HepG2 (cell line): ENCODE results near the gene SUCLG2. TPM values are rescaled to one million over a fixed set of nuclear protein-coding genes. Genes with fewer than 3 reads are reported as not detected.

Source experiments
- ATAC-seq: fragments of 200-7000 bp; cut with Tn5 transposase; 3 replicates; pipeline ENCODE4 v1.9.1; 2020; ENCODE audit warnings: mild to moderate bottlenecking, moderate library complexity
- BruUV-seq: library from RNA; stranded (reverse); fragments of 400-500 nt; replicated peaks from 2 replicates; lab custom pipeline; 2021; lab: Mats Ljungman, UMichigan
- CTCF ChIA-PET: fragments of 300-600 bp; formaldehyde crosslinking; extraction: SDS; loops from one replicate; lab custom pipeline; 2021; ENCODE audit warnings: low total read pairs, inconsistent platforms, low intra/inter-chr PET ratio; lab: Yijun Ruan, JAX
- POLR2A ChIA-PET: fragments of 350-600 bp; sonication (Branson Sonifier 250); formaldehyde crosslinking; loops from one replicate; lab custom pipeline; 2020; ENCODE audit warnings: antibody characterized with exemption, inconsistent platforms; lab: Yijun Ruan, JAX
- DNase-seq: peaks from one replicate; pipeline ENCODE4 v3.0.0-alpha.2; 2015; ENCODE audit warnings: low spot score
- FAIRE-seq: peaks from 3 replicates; lab custom pipeline; 2011; peaks lifted over from hg19 to GRCh38; lab: Jason Lieb, UNC
- H2AFZ ChIP-seq: one replicate; pipeline ENCODE4 v1.6.1; 2011; ENCODE audit warnings: low read length, inconsistent platforms
- H3K27ac ChIP-seq: fragments of 300-600 bp; 3 replicates; pipeline ENCODE4 v1.8.0; 2011; ENCODE audit warnings: mixed run types, mild to moderate bottlenecking, mixed read lengths, low read length, inconsistent platforms; ENCODE audit not compliant: insufficient read depth; ENCODE audit errors: extremely low read length
- H3K27me3 ChIP-seq, 2 experiments: fragments of 200-600 bp in 1 of 2; 2 replicates in 1 of 2; 3 replicates in 1 of 2; pipeline versions ENCODE4 v1.6.0 to v1.8.0; 2011; ENCODE audit warnings: low read length in 2 of 2, mild to moderate bottlenecking in 2 of 2, moderate library complexity in 2 of 2, inconsistent platforms in 1 of 2; ENCODE audit not compliant: insufficient read depth in 2 of 2, control insufficient read depth in 1 of 2
- H3K36me3 ChIP-seq, 2 experiments: fragments of 200-600 bp in 1 of 2; replicated peaks in 1 of 2; 2 replicates in 1 of 2; 3 replicates in 1 of 2; pipeline versions ENCODE4 v1.5.1 to v1.8.0; 2011; ENCODE audit warnings: low read length in 2 of 2, inconsistent platforms in 1 of 2; ENCODE audit not compliant: insufficient read depth in 2 of 2, control insufficient read depth in 1 of 2
- H3K4me1 ChIP-seq: 2 replicates; pipeline ENCODE4 v1.5.1; 2012; ENCODE audit warnings: low read length, inconsistent platforms; ENCODE audit not compliant: insufficient read depth
- H3K4me2 ChIP-seq: 2 replicates; pipeline ENCODE4 v1.6.0; 2011; ENCODE audit warnings: low read depth, low read length, inconsistent platforms
- H3K4me3 ChIP-seq, 3 experiments: fragments of 200-600 bp in 1 of 3; sonication (generic), shearing (Covaris generic) in 1 of 3; replicated peaks in 1 of 3; 2 replicates each; pipeline ENCODE4 v1.5.1; 2011 to 2016; ENCODE audit warnings: low read length in 3 of 3, inconsistent platforms in 2 of 3, low read depth in 2 of 3, mild to moderate bottlenecking in 2 of 3, control low read depth in 1 of 3, mixed read lengths in 1 of 3; ENCODE audit not compliant: insufficient read depth in 1 of 3
- H3K79me2 ChIP-seq: one replicate; pipeline ENCODE4 v1.6.1; 2011; ENCODE audit warnings: low read length, inconsistent platforms; ENCODE audit not compliant: insufficient read depth
- H3K9ac ChIP-seq: 2 replicates; pipeline ENCODE4 v1.6.0; 2011; ENCODE audit warnings: mild to moderate bottlenecking, low read depth, low read length, inconsistent platforms; ENCODE audit not compliant: insufficient read depth
- H3K9me3 ChIP-seq: 2 replicates; pipeline ENCODE4 v1.5.1; 2012; ENCODE audit warnings: mild to moderate bottlenecking, low read length
- H4K20me1 ChIP-seq: 2 replicates; pipeline ENCODE4 v1.6.0; 2011; ENCODE audit warnings: inconsistent platforms, mild to moderate bottlenecking, low read length, moderate library complexity; ENCODE audit not compliant: insufficient read depth
- CAMTA2 ChIP-seq: sonication (generic); formaldehyde crosslinking; IDR thresholded peaks from 2 replicates; pipeline ENCODE4 v1.4.0; 2020; ENCODE audit warnings: mild to moderate bottlenecking, missing genetic modification reagents, borderline replicate concordance
- EP300 ChIP-seq, 3 experiments: sonication (generic) in 1 of 3; formaldehyde crosslinking in 1 of 3; IDR thresholded peaks; 2 replicates each; pipeline versions ENCODE4 v1.5.1 to v1.6.1; 2011 to 2020; ENCODE audit warnings: low read depth in 2 of 3, low read length in 2 of 3, borderline replicate concordance in 1 of 3, improper control_type of control experiment in 1 of 3, mild to moderate bottlenecking in 1 of 3, missing genetic modification reagents in 1 of 3, moderate library complexity in 1 of 3
- FOXC1 ChIP-seq: sonication (generic); formaldehyde crosslinking; IDR thresholded peaks from 2 replicates; pipeline ENCODE4 v1.8.0; 2022; ENCODE audit warnings: mild to moderate bottlenecking, missing genetic modification reagents, borderline replicate concordance
- FOXK2 ChIP-seq: fragments of 450-650 bp; IDR thresholded peaks from 2 replicates; pipeline ENCODE4 v1.6.1; 2016
- IRF2 ChIP-seq: IDR thresholded peaks from 2 replicates; pipeline ENCODE4 v1.6.1; 2018; ENCODE audit warnings: missing genetic modification reagents, missing compliant biosample characterization
- KDM5B ChIP-seq: sonication (generic); formaldehyde crosslinking; IDR thresholded peaks from 2 replicates; pipeline ENCODE4 v1.4.0; 2020; ENCODE audit warnings: missing genetic modification reagents, mild to moderate bottlenecking, borderline replicate concordance
- KLF9 ChIP-seq: IDR thresholded peaks from 2 replicates; pipeline ENCODE4 v1.6.1; 2016; ENCODE audit warnings: low read depth
- MAZ ChIP-seq, 2 experiments: sonication (generic) in 1 of 2; formaldehyde crosslinking in 1 of 2; IDR thresholded peaks; 2 replicates each; pipeline versions ENCODE4 v1.5.0 to v1.6.1; 2012 to 2020; ENCODE audit warnings: low read depth in 2 of 2, mild to moderate bottlenecking in 2 of 2, borderline replicate concordance in 1 of 2, improper control_type of control experiment in 1 of 2, low read length in 1 of 2, missing genetic modification reagents in 1 of 2, moderate library complexity in 1 of 2
- MLLT10 ChIP-seq: sonication (generic); formaldehyde crosslinking; IDR thresholded peaks from 2 replicates; pipeline ENCODE4 v1.4.0; 2020; ENCODE audit warnings: missing genetic modification reagents
- PLRG1 ChIP-seq: fragments of 450-650 bp; conservative IDR thresholded peaks from 2 replicates; pipeline ENCODE4 v1.6.1; 2016
- SALL1 ChIP-seq: sonication (generic); formaldehyde crosslinking; IDR thresholded peaks from 2 replicates; pipeline ENCODE4 v1.8.0; 2022; ENCODE audit warnings: mild to moderate bottlenecking, missing genetic modification reagents
- SMAD3 ChIP-seq: sonication (generic); formaldehyde crosslinking; IDR thresholded peaks from 2 replicates; pipeline ENCODE4 v1.4.0; 2020; ENCODE audit warnings: missing genetic modification reagents
- SMYD3 ChIP-seq: sonication (generic); formaldehyde crosslinking; IDR thresholded peaks from 2 replicates; pipeline ENCODE4 v1.8.1; 2023; ENCODE audit warnings: mild to moderate bottlenecking, missing genetic modification reagents
- SNAPC2 ChIP-seq: sonication (generic); formaldehyde crosslinking; IDR thresholded peaks from 2 replicates; pipeline ENCODE4 v1.8.1; 2022; ENCODE audit warnings: mild to moderate bottlenecking, missing genetic modification reagents
- TBX2 ChIP-seq: sonication (generic); formaldehyde crosslinking; IDR thresholded peaks from 2 replicates; pipeline ENCODE4 v1.5.0; 2020; ENCODE audit warnings: missing genetic modification reagents, mild to moderate bottlenecking, borderline replicate concordance
- ZNF468 ChIP-seq: sonication (generic); formaldehyde crosslinking; IDR thresholded peaks from 2 replicates; pipeline ENCODE4 v1.8.0; 2022; ENCODE audit warnings: mild to moderate bottlenecking, moderate library complexity, missing genetic modification reagents
- ZNF644 ChIP-seq: IDR thresholded peaks from 2 replicates; pipeline ENCODE4 v1.6.1; 2016; ENCODE audit warnings: low read depth
- ZNF766 ChIP-seq: sonication (generic); formaldehyde crosslinking; IDR thresholded peaks from 2 replicates; pipeline ENCODE4 v1.5.0; 2020; ENCODE audit warnings: missing genetic modification reagents, borderline replicate concordance
- ZNF782 ChIP-seq: sonication (generic); formaldehyde crosslinking; IDR thresholded peaks from 2 replicates; pipeline ENCODE4 v1.4.0; 2020; ENCODE audit warnings: missing genetic modification reagents, mild to moderate bottlenecking, borderline replicate concordance
- ZNF878 ChIP-seq: sonication (generic); formaldehyde crosslinking; IDR thresholded peaks from 2 replicates; pipeline ENCODE4 v1.8.1; 2023; ENCODE audit warnings: mild to moderate bottlenecking, missing genetic modification reagents, moderate library complexity
- WGBS: methylation state at CpG from one replicate; pipeline ENCODE4 v1.1.6; 2017; ENCODE audit warnings: low lambda C conversion rate; 5-methylcytosine and 5-hydroxymethylcytosine counted together
- in situ Hi-C: cut with HindIII; loops from 2 replicates; pipeline ENCODE4 v1.10.0; 2017; ENCODE audit warnings: low pct_unique_long_range_greater_than_20kb; ENCODE audit not compliant: extremely low pct_ligation_motif_present
- intact Hi-C: fragments of 100-400 bp; cut with micrococcal nuclease; formaldehyde crosslinking; loops from one replicate; pipeline ENCODE4 v1.10.0; 2022; ENCODE audit not compliant: unreplicated experiment
- polyA plus RNA-seq, 8 experiments: library from polyadenylated mRNA; depleted of rRNA in 3 of 8; stranded (reverse) in 7 of 8; unstranded in 1 of 8; fragments of >200 nt; fragmentation: Illumina TruSeq in 4 of 8; extraction: Trizol in 4 of 8; gene quantifications; 2 replicates each; pipeline versions ENCODE4 v1.2.1 to v1.2.3, GENCODE V29; 2011 to 2016; ENCODE audit warnings: low read depth in 4 of 8, missing spikeins in 1 of 8, mixed read lengths in 1 of 8; ENCODE audit not compliant: insufficient read depth in 1 of 8
- total RNA-seq, 5 experiments: library from RNA; depleted of rRNA; stranded (reverse); fragments of >200 nt; fragmentation: Illumina TruSeq; extraction: Trizol; gene quantifications; 2 replicates each; pipeline ENCODE4 v1.2.3, GENCODE V29; 2016; ENCODE audit warnings: low read depth in 1 of 5
- TF ChIP-seq, protein P1 (sequence below): sonication (generic); formaldehyde crosslinking; IDR thresholded peaks from 2 replicates; pipeline ENCODE4 v1.8.1; 2023; ENCODE audit warnings: mild to moderate bottlenecking, inconsistent platforms, moderate library complexity, missing genetic modification reagents, borderline replicate concordance

SUCLG2 gene
- total and polyA plus RNA-seq, 2 of the 13 experiments (the other 11 are each of a cell fraction or from before 2014, with no cell fraction given) = 21.4 to 64.9 TPM

GRCh38 chr3:67684211-67684610 lies 29.8 kb upstream of the SUCLG2 start:
- in situ Hi-C loops = no loop called here
- CTCF ChIA-PET = no interaction called here
- no peaks in the 10 kb centered on the region for H3K27me3 ChIP-seq
- no peak for ATAC-seq
- 99% methylated on average over 3 of the region's 3 CpGs for WGBS
- H4K20me1 ChIP-seq = no peaks in the 10 kb centered on the region
- H3K9me3 ChIP-seq = no peaks in the 10 kb centered on the region
- POLR2A ChIA-PET = no interaction called here
- intact Hi-C loops = no loop called here
- no peak overlapping the region for H3K4me3 ChIP-seq
- H3K9ac ChIP-seq = no peak overlapping the region
- no peaks in the 10 kb centered on the region for H3K36me3 ChIP-seq
- DNase-seq = no peak
- no TSS peak for BruUV-seq
- no peak overlapping the region for H3K27ac ChIP-seq
- no peak overlapping the region for H2AFZ ChIP-seq
- no peaks in the 10 kb centered on the region for H3K79me2 ChIP-seq
- H3K4me2 ChIP-seq = no peak overlapping the region
- H3K4me1 ChIP-seq = no peaks in the 10 kb centered on the region
- TF ChIP-seq EP300 (IDR thresholded peaks at IDR 0.05; ENCODE audit: low read depth in 2 of 2, low read length in 2 of 2) = no peak
- TF ChIP-seq EP300 (CRISPR knock-in tag; IDR thresholded peaks at IDR 0.05; ENCODE audit: borderline replicate concordance) = no peak
- no peak for TF ChIP-seq ZNF782
- TF ChIP-seq ZNF644 (CRISPR knock-in tag) = no peak
- no peak for TF ChIP-seq ZNF878 (CRISPR knock-in tag)
- no peak for TF ChIP-seq FOXC1 (CRISPR knock-in tag)
- no peak for FAIRE-seq

- in situ Hi-C loops (no loop called here), intact Hi-C loops (no loop called here)
- ATAC-seq (no peak), FAIRE-seq (no peak), DNase-seq (no peak)
- Histone ChIP-seq H3K9ac (no peak overlapping the region), H3K4me1 (no peaks in the 10 kb centered on the region), H3K4me3 (no peak overlapping the region), H4K20me1 (no peaks in the 10 kb centered on the region), H3K27ac (no peak overlapping the region), H3K4me2 (no peak overlapping the region), H3K27me3 (no peaks in the 10 kb centered on the region), H3K79me2 (no peaks in the 10 kb centered on the region), H2AFZ (no peak overlapping the region), H3K36me3 (no peaks in the 10 kb centered on the region), H3K9me3 (no peaks in the 10 kb centered on the region)
- POLR2A ChIA-PET = no interaction called here
- no TSS peak for BruUV-seq
- CTCF ChIA-PET = no interaction called here
- TF ChIP-seq SALL1 (CRISPR knock-in tag) (no peak), FOXK2 (no peak), SMAD3 (CRISPR knock-in tag) (no peak), CAMTA2 (no peak), KDM5B (CRISPR knock-in tag) (no peak), EP300 (IDR thresholded peaks at IDR 0.05; ENCODE audit: low read depth in 2 of 2, low read length in 2 of 2) (no peak), EP300 (CRISPR knock-in tag; IDR thresholded peaks at IDR 0.05; ENCODE audit: borderline replicate concordance) (no peak), SMYD3 (no peak), ZNF766 (no peak), TBX2 (CRISPR knock-in tag) (no peak), KLF9 (CRISPR knock-in tag) (no peak), MAZ (IDR thresholded peaks at IDR 0.05; ENCODE audit: borderline replicate concordance, low read depth, low read length) (no peak), MAZ (CRISPR knock-in tag; IDR thresholded peaks at IDR 0.05; ENCODE audit: low read depth) (no peak), IRF2 (CRISPR knock-in tag) (no peak), MLLT10 (no peak), ZNF468 (CRISPR knock-in tag) (no peak), SNAPC2 (CRISPR knock-in tag) (no peak), PLRG1 (no peak)
- TF ChIP-seq, protein P1, sequence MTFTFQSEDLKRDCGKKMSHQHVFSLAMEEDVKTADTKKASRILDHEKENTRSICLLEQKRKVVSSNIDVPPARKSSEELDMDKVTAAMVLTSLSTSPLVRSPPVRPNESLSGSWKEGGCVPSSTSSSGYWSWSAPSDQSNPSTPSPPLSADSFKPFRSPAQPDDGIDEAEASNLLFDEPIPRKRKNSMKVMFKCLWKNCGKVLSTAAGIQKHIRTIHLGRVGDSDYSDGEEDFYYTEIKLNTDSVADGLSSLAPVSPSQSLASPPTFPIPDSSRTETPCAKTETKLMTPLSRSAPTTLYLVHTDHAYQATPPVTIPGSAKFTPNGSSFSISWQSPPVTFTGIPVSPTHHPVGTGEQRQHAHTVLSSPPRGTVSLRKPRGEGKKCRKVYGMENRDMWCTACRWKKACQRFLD (CRISPR knock-in tag) = no peak
Observed at GRCh38 chr3:67683522-67683921, 29.1 kb upstream of the SUCLG2 start.
